NCI-H524 treated with DMSO at 0.1 percent for 48 hours (cell line): ENCODE results near the gene EXD3.
"Not testable (repeated sequence)": the region's sequence is repeated elsewhere in the genome, so short reads cannot be mapped to it uniquely, and the experiment has no call there.

Source experiments
- DNase-seq: peaks from one replicate; lab custom pipeline; 2025; lab: John Stamatoyannopoulos, UW

Gene EXD3, protein sequence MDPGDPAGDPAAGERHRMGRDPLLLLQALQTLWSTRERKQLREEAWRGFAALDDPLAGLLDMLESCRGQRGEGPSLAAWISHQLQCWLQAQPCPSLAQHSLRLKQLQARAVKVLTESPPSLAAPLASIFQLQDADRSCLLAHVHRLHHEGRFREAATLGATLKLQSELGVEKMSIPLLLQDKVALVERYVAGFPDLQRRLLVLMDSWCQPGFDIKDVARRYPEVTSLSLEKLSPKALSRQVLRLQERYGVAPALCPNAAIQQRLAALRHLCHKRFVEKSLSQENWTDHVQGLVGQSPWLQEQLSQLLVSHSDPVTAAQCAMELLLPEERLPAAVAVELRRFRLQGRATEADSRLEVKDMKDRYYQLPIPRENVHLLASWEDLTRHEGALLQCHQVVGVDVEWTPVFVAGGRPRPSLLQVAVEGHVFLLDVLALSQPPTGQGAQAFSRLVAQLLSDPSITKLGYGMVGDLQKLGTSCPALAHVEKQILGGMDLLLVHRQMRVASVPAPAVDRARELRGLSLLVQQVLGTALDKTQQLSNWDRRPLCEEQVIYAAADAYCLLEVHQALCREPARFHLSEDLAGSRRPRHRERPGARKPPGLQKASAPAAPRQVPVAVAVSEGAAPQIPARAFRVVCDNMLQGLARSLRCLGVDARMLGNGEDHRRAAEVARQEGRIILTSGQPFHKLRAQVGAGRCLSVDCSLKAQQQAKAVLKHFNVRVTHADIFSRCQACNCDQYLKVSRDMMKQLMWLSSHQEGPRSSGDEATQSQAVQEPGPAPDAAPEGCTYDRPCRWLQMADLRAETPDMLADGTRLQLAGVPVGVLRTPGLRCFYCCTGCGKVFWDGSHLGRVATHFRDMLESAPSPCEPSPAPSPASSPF

GRCh38 chr9:137422604-137423513 is at the start of gene EXD3, which contains the start of gene NOXA1:
Gene EXD3, minus strand, starts transcription at chr9:137423162. Its CDS starts 27,805 bp downstream, at chr9:137395357.
Gene NOXA1, plus strand, starts transcription at chr9:137423393. Its CDS starts 137 bp downstream, at chr9:137423530.
- no peak for DNase-seq

GRCh38 chr9:137470785-137471184 is 47.8 kb upstream of the EXD3 start:
- no peak for DNase-seq

DNA sequence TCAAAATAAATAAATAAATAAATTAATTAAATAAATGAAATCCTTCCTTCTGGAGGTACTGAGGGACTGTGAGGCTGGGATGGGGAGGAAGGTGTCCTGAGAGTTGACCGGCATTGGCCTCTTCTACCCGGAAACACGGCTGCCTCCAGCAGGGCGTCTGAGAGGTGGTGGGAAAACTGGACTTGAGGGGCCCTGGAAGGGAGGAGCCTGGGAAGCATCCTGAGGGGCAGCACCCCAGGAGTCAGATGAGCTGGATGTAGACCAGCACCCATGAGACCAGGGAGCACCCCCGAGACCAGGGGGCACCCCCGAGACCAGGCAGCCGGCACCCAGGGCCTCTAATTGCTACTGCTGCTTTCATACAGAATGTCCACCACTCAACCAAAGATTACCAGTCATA is 44.9 kb upstream of the EXD3 start:
- no peak for DNase-seq

GRCh38 chr9:137467161-137467581 is 44.2 kb upstream of the EXD3 start:
- no peak for DNase-seq

- DNase-seq, result not testable (repeated sequence)
Observed at GRCh38 chr9:137466389-137467085, 43.6 kb upstream of the EXD3 start.

DNA sequence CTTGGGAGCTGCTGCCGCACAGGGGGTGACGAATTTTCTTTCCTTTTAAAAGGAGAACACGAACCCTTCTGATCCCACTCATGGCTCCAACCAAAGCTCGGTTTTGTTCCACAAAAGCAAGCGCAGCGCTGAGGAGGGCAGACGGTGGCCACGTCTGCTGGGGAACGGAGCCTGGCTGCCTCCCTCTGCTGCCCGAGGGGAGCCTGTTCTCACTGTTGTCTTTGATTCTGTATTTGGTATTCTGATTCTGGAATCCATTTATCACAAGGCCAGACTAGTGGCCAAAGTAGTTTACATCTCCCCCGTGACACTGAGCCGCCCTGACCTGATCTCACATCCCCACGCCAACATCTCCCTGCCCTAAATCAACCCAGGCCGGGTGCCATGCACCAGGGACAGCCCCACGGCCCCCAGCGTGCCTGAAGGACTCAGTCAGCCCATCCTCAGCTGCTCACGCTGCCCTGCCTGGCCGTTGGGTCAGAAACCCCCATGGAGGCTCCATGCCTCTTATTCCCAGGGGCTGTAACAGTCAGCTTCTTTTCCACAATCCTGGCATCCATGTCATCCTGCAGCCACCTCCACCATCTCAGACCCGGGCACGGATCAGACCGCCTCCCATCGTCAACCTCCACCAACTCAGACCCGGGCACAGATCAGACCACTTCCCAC is 42.9 kb upstream of the EXD3 start:
- DNase-seq, result no peak

DNA sequence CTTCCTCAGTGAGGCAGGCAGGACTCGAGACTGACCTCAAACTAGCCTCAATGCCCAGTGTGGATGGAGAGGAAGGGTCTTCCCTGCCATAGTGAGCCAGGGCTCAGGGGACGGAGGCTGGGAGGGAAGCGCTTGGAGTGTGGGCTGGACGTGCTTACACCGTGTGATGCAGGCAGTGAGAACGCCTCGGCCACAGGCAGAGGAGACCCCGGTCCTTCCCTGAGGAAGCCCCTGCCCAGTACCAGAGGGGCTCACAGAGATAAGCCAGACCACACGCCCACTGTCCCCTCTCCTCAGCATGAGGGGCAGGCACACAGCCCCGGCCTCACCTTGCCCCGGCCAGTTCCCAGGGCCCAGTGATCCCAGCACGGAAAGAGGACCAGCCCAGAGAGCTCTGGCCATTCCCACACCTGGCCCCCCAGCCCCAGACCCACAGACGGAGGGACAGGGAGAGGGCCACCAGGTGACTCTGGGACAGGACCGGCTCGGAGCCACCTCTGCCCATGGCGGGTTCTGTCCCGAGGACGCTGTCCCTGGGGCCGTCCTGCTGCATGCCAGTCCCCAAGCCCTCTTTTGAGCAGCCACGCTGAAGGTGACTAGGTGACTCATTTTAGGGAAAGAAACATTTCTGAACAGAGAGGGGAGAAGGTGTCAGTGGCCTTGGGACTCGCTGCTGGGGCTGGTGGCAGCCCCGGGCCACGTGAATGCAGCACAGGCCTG is 42.2 kb upstream of the EXD3 start:
- DNase-seq, result no peak

DNA sequence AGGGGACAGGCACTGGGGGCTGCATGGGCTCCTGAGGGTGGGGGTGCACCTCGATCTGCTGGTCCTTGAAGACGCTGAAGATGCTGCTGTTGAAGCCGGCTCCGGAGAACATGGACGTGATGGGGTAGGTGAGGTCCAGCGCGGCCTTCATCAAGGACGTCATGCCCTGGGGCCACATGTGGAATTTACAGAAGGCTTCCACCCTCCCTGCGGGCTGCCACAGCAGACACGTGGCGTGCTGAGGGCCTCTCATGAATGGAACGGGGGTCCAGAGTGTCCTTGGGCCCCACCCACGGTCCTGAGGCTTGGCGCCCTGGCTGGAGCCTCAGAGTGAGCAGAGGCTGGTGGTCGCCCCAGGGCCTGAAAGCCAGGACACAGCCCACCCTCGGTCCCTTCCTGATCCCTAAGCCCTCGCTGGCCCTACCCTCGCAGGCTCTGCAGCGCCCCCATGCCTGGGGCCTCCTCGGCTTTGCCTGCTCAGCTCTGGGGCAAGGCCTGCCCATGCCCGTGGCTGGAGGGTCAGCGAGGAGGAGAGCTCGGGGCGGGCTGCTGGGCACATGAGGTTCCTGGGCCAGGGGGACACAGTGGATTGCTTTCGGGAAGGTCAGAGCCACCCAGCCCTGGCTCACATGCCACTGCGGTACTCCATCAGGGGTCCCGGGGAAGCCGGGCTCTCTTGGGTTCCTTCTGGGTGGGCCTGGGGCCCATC is 41.5 kb upstream of the EXD3 start:
- DNase-seq, result no peak

DNA sequence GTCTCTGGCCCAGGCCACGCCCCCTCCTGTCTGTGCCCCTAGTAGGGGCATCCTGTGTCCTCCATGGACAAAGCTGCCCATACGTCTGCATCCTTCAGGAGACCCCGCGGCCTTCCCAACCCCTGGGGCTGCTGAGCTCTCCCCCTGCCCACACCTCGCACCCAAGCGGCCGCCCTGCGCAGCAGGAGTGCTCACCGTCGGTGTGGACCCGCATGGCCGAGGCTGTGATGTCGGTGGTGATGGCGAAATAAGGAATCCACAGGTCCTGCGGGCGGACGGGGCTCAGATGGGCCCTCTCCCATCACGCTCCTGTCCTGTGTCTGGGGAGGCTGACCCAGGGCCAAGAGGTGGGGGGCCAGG is 40.9 kb upstream of the EXD3 start:
- DNase-seq, result no peak

DNA sequence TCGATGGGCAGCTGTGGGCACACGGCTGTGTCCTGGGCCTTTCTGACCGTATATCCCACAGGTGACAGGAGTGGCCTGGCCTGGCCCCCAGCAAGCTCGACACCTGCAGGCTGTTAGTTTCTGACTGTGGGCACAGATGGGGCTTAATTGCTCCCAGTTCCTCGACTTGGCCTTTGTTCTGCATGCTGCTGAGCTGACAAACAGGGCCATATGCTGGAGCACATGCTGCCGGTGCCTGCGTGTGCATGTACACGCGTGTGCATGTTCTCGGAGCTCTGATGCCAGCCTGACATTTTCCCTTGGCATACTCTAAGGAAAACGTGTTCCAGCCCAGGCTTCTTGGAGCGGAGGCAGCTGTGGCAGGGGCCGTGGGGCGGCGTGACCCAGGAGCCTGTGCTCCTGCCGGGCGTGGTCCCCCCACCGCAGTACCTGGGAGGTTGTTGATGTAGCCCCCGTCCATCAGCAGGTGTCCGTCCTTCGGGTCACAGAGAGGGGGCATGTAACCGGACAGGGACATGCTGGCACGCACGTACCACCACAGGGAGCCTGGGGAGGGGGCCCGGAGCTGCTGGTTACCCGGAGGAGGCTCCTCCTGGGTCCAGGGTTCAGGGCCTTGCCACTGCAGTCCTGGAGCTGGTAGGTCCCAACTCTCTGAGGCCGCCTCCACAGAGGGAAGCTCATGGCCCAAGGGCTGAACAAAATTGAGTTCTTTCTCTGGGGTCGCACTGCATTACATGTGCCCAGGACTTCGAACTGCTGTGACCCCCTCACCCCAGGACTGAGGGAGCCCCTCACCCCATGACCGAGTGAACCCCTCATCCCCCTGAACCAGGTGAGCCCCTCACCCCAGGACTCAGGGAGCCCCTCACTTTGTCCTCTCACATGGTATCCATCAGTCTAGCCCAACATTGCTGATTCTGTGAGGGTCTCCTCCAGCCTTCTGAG is 40.3 kb upstream of the EXD3 start:
- no peak for DNase-seq

DNA sequence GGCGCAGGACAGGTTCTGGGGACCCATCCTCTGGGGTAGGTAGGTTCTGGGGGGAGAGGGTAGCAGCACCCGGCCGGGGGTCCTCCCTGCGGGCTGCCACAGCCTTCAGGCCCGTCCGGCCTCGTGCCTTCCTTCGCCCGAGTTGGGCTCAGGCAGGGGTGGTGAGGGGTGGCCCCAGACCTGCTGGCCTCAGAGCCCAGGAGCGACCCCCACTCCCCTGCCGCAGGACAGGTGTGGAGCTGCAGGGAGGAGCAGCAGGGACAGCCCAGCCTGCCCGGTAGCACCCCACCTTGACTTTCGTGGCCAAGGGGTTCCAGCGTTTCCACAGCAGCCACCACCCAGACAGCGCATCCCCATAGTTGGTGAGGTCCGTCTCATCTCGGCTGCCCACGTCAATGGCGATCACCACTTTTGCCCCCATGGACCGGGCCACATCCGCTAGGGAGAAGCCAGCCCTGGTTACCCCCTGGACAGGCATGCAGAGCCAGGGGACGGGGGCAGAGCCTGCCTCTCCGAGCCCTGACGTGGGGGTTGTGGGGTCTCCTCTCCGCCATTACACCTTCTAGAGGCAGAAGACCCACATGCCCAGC is 39.5 kb upstream of the EXD3 start:
- DNase-seq, result no peak

GRCh38 chr9:137461663-137462395 is 38.9 kb upstream of the EXD3 start:
- DNase-seq, result no peak

GRCh38 chr9:137461316-137461662 is 38.3 kb upstream of the EXD3 start:
- no peak for DNase-seq

- DNase-seq, result no peak
Observed at GRCh38 chr9:137460363-137461315, 37.7 kb upstream of the EXD3 start.

DNA sequence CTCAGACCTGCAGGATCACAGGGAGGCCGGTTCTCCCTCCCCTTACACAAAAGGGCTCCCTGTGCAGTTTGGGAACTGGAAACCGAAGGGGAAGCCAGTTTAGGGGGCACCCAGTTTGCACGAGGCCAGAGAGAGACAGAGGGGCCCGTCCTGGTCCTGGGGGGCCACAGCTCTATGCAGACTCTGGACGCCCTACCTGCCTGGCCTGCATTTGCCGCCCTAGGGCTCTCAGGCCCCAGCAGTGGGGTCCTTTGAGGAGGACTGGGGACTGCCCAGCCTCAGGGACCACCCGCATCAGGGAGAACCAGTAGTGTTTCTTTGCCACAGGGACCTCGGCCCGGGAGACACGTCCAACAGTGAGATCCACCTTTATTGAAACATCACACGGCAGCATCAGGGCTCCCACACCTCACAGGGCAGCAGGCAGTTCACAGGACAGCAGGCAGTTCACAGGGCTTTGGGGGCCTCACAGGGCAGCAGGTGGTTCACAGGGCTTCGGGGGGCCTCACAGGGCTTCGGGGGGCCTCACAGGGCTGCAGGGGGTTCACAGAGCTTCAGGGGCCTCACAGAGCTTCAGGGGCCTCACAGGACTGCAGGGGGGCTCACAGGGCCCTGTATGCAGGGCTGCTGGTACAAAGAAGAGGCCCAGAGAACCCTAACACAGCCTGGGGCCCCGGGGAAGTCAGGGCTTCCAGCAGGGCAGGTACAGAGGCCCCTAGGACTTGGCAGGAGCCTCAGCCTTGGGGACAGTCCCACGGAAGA is 36.8 kb upstream of the EXD3 start:
- DNase-seq, result no peak
